Mucosa of descending colon (tissue), 3 donors: ENCODE results near the gene PWWP2B. TPM values are rescaled to one million over a fixed set of nuclear protein-coding genes. Genes with fewer than 3 reads are reported as not detected.
"Not testable (repeated sequence)": the region's sequence is repeated elsewhere in the genome, so short reads cannot be mapped to it uniquely, and the experiment has no call there.

Source experiments
- ATAC-seq: fragments of 200-7000 bp; cut with Tn5 transposase; one replicate; pipeline ENCODE4 v1.9.1; 2020; ENCODE audit warnings: mild to moderate bottlenecking, moderate library complexity
- DNase-seq, 3 donors: peaks; one replicate each; pipeline ENCODE4 v3.0.0-alpha.2; 2020
- H3K36me3 ChIP-seq: fragments of 200-600 bp; one replicate; pipeline ENCODE4 v1.8.0; 2021; ENCODE audit warnings: low read depth, mild to moderate bottlenecking
- H3K4me1 ChIP-seq: fragments of 200-600 bp; one replicate; pipeline ENCODE4 v1.8.0; 2021; ENCODE audit warnings: low read depth, mild to moderate bottlenecking
- H3K4me3 ChIP-seq: fragments of 200-600 bp; one replicate; pipeline ENCODE4 v1.8.0; 2021; ENCODE audit warnings: mild to moderate bottlenecking
- H3K9me3 ChIP-seq: fragments of 200-600 bp; one replicate; pipeline ENCODE4 v1.8.0; 2021; ENCODE audit warnings: mild to moderate bottlenecking
- CTCF ChIP-seq: fragments of 200-600 bp; IDR thresholded peaks from one replicate; pipeline ENCODE4 v1.8.0; 2022; ENCODE audit warnings: antibody characterized with exemption, mild to moderate bottlenecking
- intact Hi-C, 2 donors: fragments of 100-400 bp; cut with DNase I in 1 of 2; cut with micrococcal nuclease in 1 of 2; formaldehyde crosslinking; loops; one replicate each; pipeline versions ENCODE4 v1.11.0 to v1.11.1; 2022; cut with DNase I, micrococcal nuclease
- total RNA-seq, 3 donors: library from RNA; stranded (reverse); fragmentation: NEBNext Ultra II Directional in 2 of 3; extraction: Animal tissue kit (Norgen Biotek cat#: 25700) in 2 of 3; gene quantifications; one replicate each; pipeline versions ENCODE4 v1.2.1 to v1.2.4, GENCODE V29; 2021 to 2023
- donor health status: DM: no; HTN: no; CAD: no; lungs with moderate emphysema.
- donor health status: DM: no; HTN: no; CAD: no.
- donor health status: DM: no; HTN: yes; CAD: no.

PWWP2B gene
- total RNA-seq, 3 donors from 2014 or later: 37.7 to 55.6 (median 41.7) TPM

GRCh38 chr10:132386419-132386831 is 10.6 kb upstream of the PWWP2B start:
- Histone ChIP-seq H3K36me3 (no peaks in the 10 kb centered on the region), H3K9me3 (no peaks in the 10 kb centered on the region), H3K4me1 (peaks cover 10% of the 10 kb centered on the region), H3K4me3 (no peak overlapping the region)
- peak in 2 of 3 donors; percentile 31 to 40 for DNase-seq
- no peak for ATAC-seq
- intact Hi-C loops: loop anchor here (5.0 to 10.0 kb wide), 4 partner anchors 66 to 248 kb away; partner anchors contain the start of gene INPP5A (in 1 of the 2)
- no peak for TF ChIP-seq CTCF

- ATAC-seq, H3K9me3 ChIP-seq, H3K36me3 ChIP-seq, H3K4me3 ChIP-seq: not testable (repeated sequence)
- peak in 2 of 3 donors; percentile 24 to 43 for DNase-seq
- intact Hi-C loops: loop anchor here (5.0 to 10.0 kb wide), 4 partner anchors 65 to 248 kb away; partner anchors contain the start of gene INPP5A (in 1 of the 2)
- peaks cover 10% of the 10 kb centered on the region for H3K4me1 ChIP-seq
These were observed 10.1 kb upstream of the PWWP2B start for GRCh38 chr10:132386896-132387295.

- no peaks in the 10 kb centered on the region for H3K36me3 ChIP-seq
- intact Hi-C loops: loop anchor here (5.0 to 10.0 kb wide), 4 partner anchors 65 to 247 kb away; partner anchors contain the start of gene INPP5A (in 1 of the 2)
- TF ChIP-seq CTCF: peak; percentile 58
- no peaks in the 10 kb centered on the region for H3K9me3 ChIP-seq
- peaks cover 10% of the 10 kb centered on the region for H3K4me1 ChIP-seq
- ATAC-seq: peak; percentile 83
- DNase-seq: peak; percentile 82 to 88 (median 86)
- H3K4me3 ChIP-seq: no peak overlapping the region
These were observed 9.2 kb upstream of the PWWP2B start for GRCh38 chr10:132387764-132388210.

- no peak for TF ChIP-seq CTCF
- intact Hi-C loops: loop anchor here (5.0 to 10.0 kb wide), 4 partner anchors 63 to 246 kb away; partner anchors contain the start of gene INPP5A (in 1 of the 2)
- H3K4me3 ChIP-seq: no peak overlapping the region
- no peaks in the 10 kb centered on the region for H3K36me3 ChIP-seq
- H3K9me3 ChIP-seq: no peaks in the 10 kb centered on the region
- DNase-seq (peak; percentile 40 to 65 (median 64)), ATAC-seq (peak; percentile 19)
- H3K4me1 ChIP-seq: peaks cover 10% of the 10 kb centered on the region
These were observed 8.0 kb upstream of the PWWP2B start for GRCh38 chr10:132388891-132389432.

GRCh38 chr10:132389433-132390169 is 7.4 kb upstream of the PWWP2B start:
- TF ChIP-seq CTCF: no peak
- Histone ChIP-seq H3K9me3 (no peaks in the 10 kb centered on the region), H3K36me3 (no peaks in the 10 kb centered on the region), H3K4me3 (no peak overlapping the region), H3K4me1 (peaks cover 10% of the 10 kb centered on the region)
- intact Hi-C loops: loop anchor here (5.0 to 10.0 kb wide), 4 partner anchors 63 to 245 kb away; partner anchors contain the start of gene INPP5A (in 1 of the 2)
- peak; percentile 52 for ATAC-seq
- peak in 2 of 3 donors; percentile 43 to 62 for DNase-seq
